Measurements from ENCODE around the gene RHOV. TPM values are rescaled to one million over a fixed set of nuclear protein-coding genes. Genes with fewer than 3 reads are reported as not detected.

The RHOV gene
- total and polyA plus RNA-seq, 10 of the 15 experiments (the other 5 are each of a cell fraction or from before 2014, with no cell fraction given) = 0.24 to 39.3 (median 9.3) TPM

GRCh38 chr15:40877694-40878093 is 3.7 kb upstream of the RHOV start (continued):
- TF ChIP-seq PKNOX1 (IDR thresholded peaks at IDR 0.05) (no peak), ESRRA (IDR thresholded peaks at IDR 0.05; ENCODE audit: low read length) (no peak), CTCF (IDR thresholded peaks at IDR 0.05 in 2 of 3, conservative IDR thresholded peaks at IDR 0.05 in 1 of 3; ENCODE audit: control insufficient read depth in 2 of 3, extremely low read depth in 1 of 3, insufficient read depth in 1 of 3, low read depth in 3 of 3, low read length in 3 of 3) (no peak), NFIC (IDR thresholded peaks at IDR 0.05; ENCODE audit: low read depth, low read length) (no peak), PRDM15 (CRISPR knock-in tag; IDR thresholded peaks at IDR 0.05) (no peak), SKIL (IDR thresholded peaks at IDR 0.05; ENCODE audit: low read depth, poor library complexity, severe bottlenecking) (no peak)
